Measurements from ENCODE around the gene RPS27L.

Gene RPS27L

GRCh38 chr15:63187589-63188226, 30.4 kb upstream of the RPS27L start:
- no peak for DNase-seq

- no peak for DNase-seq
Measured at GRCh38 chr15:63186065-63186464, 28.8 kb upstream of the RPS27L start.

GRCh38 chr15:63185206-63185605, 27.9 kb upstream of the RPS27L start:
- no peak for DNase-seq

GRCh38 chr15:63181648-63182047, 24.4 kb upstream of the RPS27L start:
- no peak for DNase-seq

- no peak for DNase-seq
Measured at GRCh38 chr15:63180746-63181145, 23.5 kb upstream of the RPS27L start.

- no peak for DNase-seq
Measured at GRCh38 chr15:63178034-63178433, 20.8 kb upstream of the RPS27L start.

GRCh38 chr15:63176302-63176701, 19.0 kb upstream of the RPS27L start:
- DNase-seq: no peak

GRCh38 chr15:63172851-63173451, 15.7 kb upstream of the RPS27L start:
- DNase-seq: no peak

GRCh38 chr15:63172376-63172775, 15.1 kb upstream of the RPS27L start:
- DNase-seq: no peak

- DNase-seq: no peak
Measured at GRCh38 chr15:63169788-63170187, 12.5 kb upstream of the RPS27L start.

- no peak for DNase-seq
Measured at GRCh38 chr15:63166219-63166618, 8.9 kb upstream of the RPS27L start.

GRCh38 chr15:63165166-63165859, 8.0 kb upstream of the RPS27L start:
- no peak for DNase-seq

GRCh38 chr15:63163217-63163616, 5.9 kb upstream of the RPS27L start:
- no peak for DNase-seq

- DNase-seq: no peak
Measured at GRCh38 chr15:63160638-63161037, 3.4 kb upstream of the RPS27L start.

GRCh38 chr15:63157891-63158431, 684 bp upstream of the RPS27L start:
- DNase-seq: no peak

- DNase-seq: no peak
Measured at GRCh38 chr15:63156755-63157117, 541 bp downstream of the RPS27L start.

GRCh38 chr15:63156086-63156710, 1.1 kb downstream of the RPS27L start:
- DNase-seq: no peak

- DNase-seq: no peak
Measured at GRCh38 chr15:63155486-63155885, 1.8 kb downstream of the RPS27L start.

- DNase-seq: no peak
Measured at GRCh38 chr15:63151665-63152064, 5.6 kb downstream of the RPS27L start.

- DNase-seq: no peak
Measured at GRCh38 chr15:63146684-63147083, 10.6 kb downstream of the RPS27L start.

- no peak for DNase-seq
Measured at GRCh38 chr15:63145426-63145825, 11.9 kb downstream of the RPS27L start.

GRCh38 chr15:63140936-63141335, 16.3 kb downstream of the RPS27L start:
- no peak for DNase-seq

GRCh38 chr15:63136742-63137141, 20.5 kb downstream of the RPS27L start:
- no peak for DNase-seq

- DNase-seq: no peak
Measured at GRCh38 chr15:63135804-63136203, 21.5 kb downstream of the RPS27L start.
